Endothelial cell (in vitro differentiated cells): ENCODE measurements around the gene ARHGEF4. TPM values are rescaled to one million over a fixed set of nuclear protein-coding genes. Genes with fewer than 3 reads are reported as not detected.

Experiments
- DNase-seq: peaks from one replicate; pipeline ENCODE4 v3.0.0; 2021; ENCODE audit warnings: low spot score
- H3K27ac Mint-ChIP-seq: one replicate; pipeline ENCODE4 v1.8.0; 2021; ENCODE audit warnings: mixed read lengths, inconsistent platforms; ENCODE audit not compliant: unreplicated experiment
- H3K27me3 Mint-ChIP-seq: one replicate; pipeline ENCODE4 v1.8.0; 2021; ENCODE audit warnings: mild to moderate bottlenecking, moderate library complexity, mixed read lengths, inconsistent platforms; ENCODE audit not compliant: unreplicated experiment
- H3K36me3 Mint-ChIP-seq: one replicate; pipeline ENCODE4 v1.8.0; 2021; ENCODE audit warnings: mild to moderate bottlenecking, low read depth, mixed read lengths, inconsistent platforms; ENCODE audit not compliant: unreplicated experiment
- H3K4me1 Mint-ChIP-seq: one replicate; pipeline ENCODE4 v1.8.0; 2021; ENCODE audit warnings: mild to moderate bottlenecking, mixed read lengths, inconsistent platforms; ENCODE audit not compliant: unreplicated experiment
- H3K4me3 Mint-ChIP-seq: one replicate; pipeline ENCODE4 v1.8.0; 2021; ENCODE audit warnings: mild to moderate bottlenecking, mixed read lengths, inconsistent platforms; ENCODE audit not compliant: unreplicated experiment
- H3K9me3 Mint-ChIP-seq: one replicate; pipeline ENCODE4 v1.8.0; 2021; ENCODE audit warnings: mixed read lengths, inconsistent platforms; ENCODE audit not compliant: unreplicated experiment
- CTCF ChIP-seq: fragments of 200-600 bp; sonication (generic); IDR thresholded peaks from one replicate; pipeline ENCODE4 v1.5.0; 2021; ENCODE audit warnings: antibody characterized with exemption; ENCODE audit not compliant: unreplicated experiment
- total RNA-seq: library from RNA; stranded (reverse); fragmentation: NEBNext Ultra II Directional; extraction: Animal tissue kit (Norgen Biotek cat#: 25700); gene quantifications from one replicate; pipeline ENCODE4 v1.2.1, GENCODE V29; 2021; ENCODE audit not compliant: unreplicated experiment

Gene ARHGEF4
- total RNA-seq, 1 donor from 2014 or later = 10.3 TPM

GRCh38 chr2:130882991-130883390 is 46.3 kb downstream of the ARHGEF4 start:
- Mint-ChIP-seq H3K4me3 (no peak overlapping the region), H3K4me1 (peaks cover 16% of the 10 kb centered on the region), H3K27me3 (peaks cover 3% of the 10 kb centered on the region), H3K36me3 (no peaks in the 10 kb centered on the region), H3K9me3 (no peaks in the 10 kb centered on the region), H3K27ac (no peak overlapping the region)
- TF ChIP-seq CTCF = no peak
- no peak for DNase-seq

DNA sequence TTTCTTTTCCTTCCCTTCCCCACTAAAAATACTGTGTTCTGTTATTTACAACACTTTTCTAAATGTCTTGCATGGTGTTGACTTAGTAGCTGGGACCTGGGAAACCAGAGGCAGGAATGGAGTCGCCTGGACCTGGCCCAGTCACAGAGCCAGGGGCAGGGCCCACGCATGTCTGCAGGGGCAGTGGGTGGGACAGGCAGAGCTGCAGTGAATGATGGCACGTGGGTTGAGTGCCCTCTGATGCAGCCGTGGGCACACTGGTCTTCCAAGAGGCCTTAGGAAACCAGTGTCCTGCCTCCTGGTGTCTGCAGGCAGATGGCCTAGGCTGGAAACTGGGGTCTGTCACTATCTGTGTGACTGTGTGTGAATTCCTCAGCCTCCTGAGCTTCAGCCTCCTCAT is 46.8 kb downstream of the ARHGEF4 start:
- no peak overlapping the region for H3K4me3 Mint-ChIP-seq
- peaks cover 3% of the 10 kb centered on the region for H3K27me3 Mint-ChIP-seq
- no peaks in the 10 kb centered on the region for H3K36me3 Mint-ChIP-seq
- H3K27ac Mint-ChIP-seq = no peak overlapping the region
- TF ChIP-seq CTCF = no peak
- peaks cover 16% of the 10 kb centered on the region for H3K4me1 Mint-ChIP-seq
- no peaks in the 10 kb centered on the region for H3K9me3 Mint-ChIP-seq
- DNase-seq = no peak

DNA sequence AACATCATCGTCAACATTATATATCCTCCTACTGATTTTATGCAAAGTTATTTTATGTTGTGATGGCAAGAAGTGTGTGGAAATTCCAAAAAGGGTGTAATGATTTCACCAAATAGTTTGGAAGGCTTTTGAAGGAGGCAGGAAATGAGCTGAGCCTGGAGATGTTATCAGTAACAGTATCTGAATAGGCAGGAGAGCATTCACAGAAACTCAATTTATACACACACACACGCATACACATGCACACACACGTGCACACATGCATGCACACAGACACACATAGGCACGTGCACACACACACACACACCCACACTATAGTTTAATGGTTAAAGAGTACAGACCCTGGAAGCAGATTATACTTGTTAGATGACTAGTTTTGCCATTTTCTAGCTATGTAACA is 47.3 kb downstream of the ARHGEF4 start:
- Mint-ChIP-seq H3K27me3 (peaks cover 3% of the 10 kb centered on the region), H3K27ac (no peak overlapping the region), H3K9me3 (no peaks in the 10 kb centered on the region), H3K4me1 (peaks cover 16% of the 10 kb centered on the region), H3K36me3 (no peaks in the 10 kb centered on the region), H3K4me3 (no peak overlapping the region)
- DNase-seq = no peak
- no peak for TF ChIP-seq CTCF

DNA sequence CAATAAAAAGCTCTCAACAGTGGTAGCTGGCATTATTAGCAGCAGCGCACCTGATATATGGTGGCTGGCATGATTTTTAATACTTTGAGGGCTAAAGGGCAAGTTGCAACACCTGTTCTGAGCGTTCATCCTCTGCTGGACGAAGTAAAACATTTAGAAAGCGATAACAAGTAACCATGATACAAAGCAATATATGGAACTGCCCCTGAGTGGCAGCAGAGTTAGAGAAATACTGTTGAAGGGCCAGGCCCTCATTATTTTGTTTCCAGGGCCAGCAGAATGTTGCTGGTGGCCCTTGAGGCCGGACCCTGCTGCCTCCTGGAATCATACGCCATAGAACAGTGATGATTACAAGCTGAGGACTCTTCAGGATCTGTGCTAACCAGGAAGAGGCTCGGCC is 47.8 kb downstream of the ARHGEF4 start:
- Mint-ChIP-seq H3K27me3 (peaks cover 3% of the 10 kb centered on the region), H3K36me3 (no peaks in the 10 kb centered on the region), H3K9me3 (no peaks in the 10 kb centered on the region), H3K4me3 (no peak overlapping the region), H3K27ac (no peak overlapping the region), H3K4me1 (peaks cover 16% of the 10 kb centered on the region)
- TF ChIP-seq CTCF = no peak
- DNase-seq = no peak

GRCh38 chr2:130887643-130888042 is 50.9 kb downstream of the ARHGEF4 start:
- Mint-ChIP-seq H3K27me3 (no peaks in the 10 kb centered on the region), H3K27ac (no peak overlapping the region), H3K36me3 (no peaks in the 10 kb centered on the region), H3K4me3 (no peak overlapping the region), H3K9me3 (no peaks in the 10 kb centered on the region), H3K4me1 (peaks cover 7% of the 10 kb centered on the region)
- DNase-seq = no peak
- no peak for TF ChIP-seq CTCF
